ENCODE measurements around the gene NTMT1.

The NTMT1 gene

DNA sequence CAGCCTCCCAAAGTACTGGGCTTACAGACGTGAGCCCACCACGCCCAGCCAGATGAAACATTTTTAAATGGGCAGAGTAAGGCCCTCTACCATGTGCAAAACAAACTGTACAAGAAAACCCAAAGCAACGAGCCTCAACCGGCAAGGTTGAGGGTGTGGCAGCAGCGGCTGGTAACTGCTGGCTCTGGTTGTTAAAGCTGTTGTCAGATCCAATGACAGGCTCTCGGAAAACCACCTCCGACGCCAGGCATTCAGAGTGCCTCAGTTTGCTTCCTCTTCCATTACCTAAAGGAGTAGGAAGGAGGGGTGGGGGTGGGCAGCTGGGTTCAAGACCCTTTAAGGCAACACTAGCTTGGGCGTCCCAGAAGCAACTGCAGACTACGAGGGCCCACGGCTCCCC, 18.4 kb downstream of the NTMT1 start:
- no peak overlapping the region for H3K4me3 ChIP-seq (ENCODE audit: low read depth, low read length)
- TF ChIP-seq, protein P1, sequence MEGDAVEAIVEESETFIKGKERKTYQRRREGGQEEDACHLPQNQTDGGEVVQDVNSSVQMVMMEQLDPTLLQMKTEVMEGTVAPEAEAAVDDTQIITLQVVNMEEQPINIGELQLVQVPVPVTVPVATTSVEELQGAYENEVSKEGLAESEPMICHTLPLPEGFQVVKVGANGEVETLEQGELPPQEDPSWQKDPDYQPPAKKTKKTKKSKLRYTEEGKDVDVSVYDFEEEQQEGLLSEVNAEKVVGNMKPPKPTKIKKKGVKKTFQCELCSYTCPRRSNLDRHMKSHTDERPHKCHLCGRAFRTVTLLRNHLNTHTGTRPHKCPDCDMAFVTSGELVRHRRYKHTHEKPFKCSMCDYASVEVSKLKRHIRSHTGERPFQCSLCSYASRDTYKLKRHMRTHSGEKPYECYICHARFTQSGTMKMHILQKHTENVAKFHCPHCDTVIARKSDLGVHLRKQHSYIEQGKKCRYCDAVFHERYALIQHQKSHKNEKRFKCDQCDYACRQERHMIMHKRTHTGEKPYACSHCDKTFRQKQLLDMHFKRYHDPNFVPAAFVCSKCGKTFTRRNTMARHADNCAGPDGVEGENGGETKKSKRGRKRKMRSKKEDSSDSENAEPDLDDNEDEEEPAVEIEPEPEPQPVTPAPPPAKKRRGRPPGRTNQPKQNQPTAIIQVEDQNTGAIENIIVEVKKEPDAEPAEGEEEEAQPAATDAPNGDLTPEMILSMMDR (IDR thresholded peaks at IDR 0.05; ENCODE audit: borderline replicate concordance, insufficient read depth, low read depth, low read length): no peak

DNA sequence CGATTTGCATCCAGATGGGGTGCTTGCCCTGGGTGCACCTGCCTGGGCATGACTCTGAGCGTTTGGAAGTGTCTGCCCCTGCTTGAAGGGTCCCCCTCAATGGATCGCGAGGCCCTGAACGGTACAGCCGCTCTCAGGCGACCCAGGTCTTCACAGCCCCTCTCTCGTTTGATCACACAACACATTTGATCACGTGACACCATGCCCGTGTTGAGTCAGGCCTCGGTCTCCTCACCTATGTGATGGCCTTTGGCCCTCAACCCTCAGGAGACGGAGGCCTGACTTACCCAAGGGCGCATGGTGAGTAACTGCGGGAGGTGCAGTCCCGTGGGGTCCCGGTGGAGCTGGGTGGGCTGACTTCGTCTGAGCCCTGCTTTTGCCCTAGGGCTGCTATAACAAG, 18.9 kb downstream of the NTMT1 start:
- no peak overlapping the region for H3K4me3 ChIP-seq (ENCODE audit: low read depth, low read length)
- TF ChIP-seq, protein P1 (IDR thresholded peaks at IDR 0.05; ENCODE audit: borderline replicate concordance, insufficient read depth, low read depth, low read length): no peak

DNA sequence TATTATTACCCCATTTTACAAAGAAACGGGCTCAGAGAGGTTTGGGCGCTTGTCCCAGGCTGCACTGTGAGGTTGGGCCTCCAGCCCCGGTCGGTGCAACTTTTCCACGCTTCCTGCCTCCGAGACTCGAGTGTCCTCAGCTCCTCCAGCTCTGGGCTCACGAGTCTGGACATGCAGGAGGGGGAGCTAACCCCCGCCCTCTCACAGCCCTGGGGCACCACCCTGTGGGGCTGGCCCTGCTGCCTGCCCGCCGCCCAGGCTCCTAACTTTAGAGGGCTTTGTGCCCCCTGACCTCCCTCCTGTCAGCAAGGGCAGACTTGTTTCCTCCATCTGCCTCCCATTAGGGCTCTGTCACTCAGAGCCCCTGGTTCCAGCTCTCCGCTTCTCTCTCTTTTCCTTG, 20.3 kb downstream of the NTMT1 start:
- H3K4me3 ChIP-seq (ENCODE audit: low read depth, low read length): no peak overlapping the region
- TF ChIP-seq, protein P1 (IDR thresholded peaks at IDR 0.05; ENCODE audit: borderline replicate concordance, insufficient read depth, low read depth, low read length): no peak

DNA sequence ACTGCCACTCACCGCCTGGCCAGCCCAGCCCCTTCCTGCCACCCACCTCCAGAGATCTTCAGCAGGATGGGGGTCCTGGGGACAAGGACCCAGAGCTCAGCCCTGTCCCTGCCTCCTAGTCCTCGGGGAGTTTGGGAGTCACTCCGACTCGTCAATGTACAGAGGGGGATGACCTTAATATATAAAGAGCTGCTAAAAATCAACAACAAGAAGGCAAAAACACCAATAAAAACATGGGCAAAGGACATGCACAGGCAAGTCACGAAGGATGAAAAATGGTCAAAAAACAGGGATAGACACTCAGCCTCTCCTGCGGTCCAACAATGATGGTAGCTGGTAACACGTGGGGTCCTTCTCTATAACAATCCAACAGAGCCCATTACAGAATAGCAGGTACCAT, 20.7 kb downstream of the NTMT1 start:
- TF ChIP-seq, protein P1 (IDR thresholded peaks at IDR 0.05; ENCODE audit: borderline replicate concordance, insufficient read depth, low read depth, low read length): no peak
- no peak overlapping the region for H3K4me3 ChIP-seq (ENCODE audit: low read depth, low read length)

DNA sequence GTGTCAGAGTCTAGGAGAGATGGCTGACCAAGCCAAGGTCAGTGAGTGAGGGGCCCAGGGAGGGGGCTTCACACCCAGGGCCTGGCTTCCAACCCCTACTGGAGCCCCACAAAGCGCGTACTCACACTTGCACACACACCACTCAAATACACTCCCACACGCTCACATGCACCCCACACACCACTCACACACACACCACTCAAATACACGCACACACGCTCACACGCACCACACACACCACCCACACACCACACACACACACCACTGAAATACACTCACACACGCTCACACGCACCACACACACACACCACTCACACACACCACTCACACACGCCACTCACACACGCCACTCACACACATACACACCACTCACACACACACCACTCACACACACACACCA, 21.7 kb downstream of the NTMT1 start:
- TF ChIP-seq, protein P1 (IDR thresholded peaks at IDR 0.05; ENCODE audit: borderline replicate concordance, insufficient read depth, low read depth, low read length): no peak
- no peak overlapping the region for H3K4me3 ChIP-seq (ENCODE audit: low read depth, low read length)

DNA sequence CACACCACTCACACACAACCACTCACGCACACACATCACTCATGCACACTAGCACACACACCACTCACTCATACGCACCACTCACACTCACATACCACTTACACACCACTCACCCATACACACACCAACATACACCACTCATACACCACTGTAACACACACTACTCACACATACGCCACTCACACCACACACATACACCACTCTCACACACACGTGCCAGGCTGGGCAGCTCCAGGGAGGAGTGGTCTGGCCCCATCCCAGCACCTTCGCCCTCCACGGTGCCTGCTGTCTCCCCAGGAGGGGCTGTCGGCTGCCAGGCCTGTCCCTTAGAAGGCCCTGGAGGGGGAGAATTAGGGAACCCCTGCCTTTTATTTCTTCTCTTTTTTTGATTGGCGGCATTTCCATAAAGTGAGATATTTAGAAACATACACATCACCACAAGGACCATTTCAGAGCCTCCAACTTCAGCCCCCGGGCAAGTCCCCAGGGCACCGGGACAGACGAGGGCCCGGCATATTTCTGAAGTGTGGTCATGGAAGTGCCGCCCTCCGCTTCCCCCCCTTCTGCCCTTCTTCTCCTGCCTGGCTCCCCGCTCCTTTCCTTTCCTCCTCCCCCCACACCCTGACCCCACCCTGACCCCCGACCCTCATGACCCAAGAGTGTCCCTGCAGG, 22.3 kb downstream of the NTMT1 start:
- TF ChIP-seq, protein P1 (IDR thresholded peaks at IDR 0.05; ENCODE audit: borderline replicate concordance, insufficient read depth, low read depth, low read length): no peak
- no peak overlapping the region for H3K4me3 ChIP-seq (ENCODE audit: low read depth, low read length)

DNA sequence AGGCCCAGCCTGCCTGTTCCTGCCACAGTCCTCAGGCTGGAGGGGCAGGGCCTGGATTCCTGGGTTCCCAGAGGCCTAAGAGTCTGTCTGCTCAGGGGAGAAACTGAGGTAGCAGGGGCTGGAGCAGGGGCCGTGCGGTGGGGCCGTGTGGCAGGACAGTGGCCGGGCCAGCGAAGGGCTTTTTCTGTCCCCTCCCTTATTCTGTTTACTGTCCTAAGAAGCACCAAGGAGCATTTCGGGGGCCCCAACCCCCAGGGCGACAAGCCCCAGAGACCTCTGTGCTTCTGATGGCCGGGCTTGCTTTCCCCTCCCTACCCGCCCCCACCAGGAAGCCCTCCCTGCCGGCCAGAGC, 22.8 kb downstream of the NTMT1 start:
- no peak overlapping the region for H3K4me3 ChIP-seq (ENCODE audit: low read depth, low read length)
- TF ChIP-seq, protein P1 (IDR thresholded peaks at IDR 0.05; ENCODE audit: borderline replicate concordance, insufficient read depth, low read depth, low read length): no peak
